Colonic mucosa (tissue), 4 donors: ENCODE results near the gene SNORC. TPM values are rescaled to one million over a fixed set of nuclear protein-coding genes. Genes with fewer than 3 reads are reported as not detected.

Experiments
- DNase-seq: peaks from one replicate; pipeline ENCODE4 v3.0.0-alpha.2; 2020
- H3K27ac ChIP-seq: fragments of 200-600 bp; one replicate; pipeline ENCODE4 v1.8.0; 2021
- H3K27me3 ChIP-seq: fragments of 200-600 bp; one replicate; pipeline ENCODE4 v1.8.0; 2021
- H3K36me3 ChIP-seq: fragments of 200-600 bp; one replicate; pipeline ENCODE4 v1.8.0; 2021
- H3K4me1 ChIP-seq: fragments of 200-600 bp; one replicate; pipeline ENCODE4 v1.8.0; 2021; ENCODE audit warnings: mild to moderate bottlenecking
- H3K4me3 ChIP-seq: fragments of 200-600 bp; one replicate; pipeline ENCODE4 v1.8.0; 2021
- H3K9ac ChIP-seq, 2 donors: one replicate each; pipeline ENCODE4 v1.7.0; 2013; ENCODE audit warnings: control low read depth in 2 of 2, low read depth in 2 of 2, low read length in 2 of 2
- H3K9me3 ChIP-seq: fragments of 200-600 bp; one replicate; pipeline ENCODE4 v1.8.0; 2021
- intact Hi-C: fragments of 100-400 bp; cut with DNase I; formaldehyde crosslinking; loops from one replicate; pipeline ENCODE4 v1.14.1; 2022
- total RNA-seq, 2 donors: library from RNA; stranded (reverse); fragmentation: NEBNext Ultra II Directional in 1 of 2; extraction: Animal tissue kit (Norgen Biotek cat#: 25700) in 1 of 2; gene quantifications; one replicate each; pipeline ENCODE4 v1.2.1, GENCODE V29; 2021
- TF ChIP-seq, protein P1 (sequence below): fragments of 200-600 bp; IDR thresholded peaks from one replicate; pipeline ENCODE4 v1.8.0; 2022; ENCODE audit warnings: antibody characterized with exemption, mild to moderate bottlenecking
- donor health status: healthy.
- donor health status: DM: no; HTN: no; CAD: no.
- donor health status: DM: no; HTN: no; CAD: no.

SNORC gene
- total RNA-seq, 2 donors from 2014 or later: 39.6 to 67.5 TPM

DNA sequence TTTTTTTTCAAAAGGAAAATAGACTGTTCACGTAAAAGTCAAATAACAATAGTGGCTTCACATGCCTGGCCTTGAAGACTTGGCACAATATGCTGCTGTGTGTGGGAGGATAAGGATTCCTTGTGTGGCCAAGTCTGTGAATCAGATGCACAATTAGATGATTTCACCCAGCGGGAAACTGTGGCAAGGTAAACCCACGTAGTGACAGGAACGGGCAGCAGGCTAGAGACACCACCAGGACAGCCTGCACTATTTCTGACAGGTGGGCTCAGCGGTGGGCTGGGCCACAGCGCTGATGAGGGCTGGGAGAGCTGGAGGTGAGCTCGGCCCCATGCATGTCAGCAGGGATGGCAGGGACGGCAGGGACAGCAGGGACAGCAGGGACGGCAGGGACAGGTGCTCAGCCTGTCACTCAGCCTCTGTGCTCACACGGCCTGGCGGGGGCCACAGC is 21.6 kb downstream of the SNORC start:
- no peak for DNase-seq
- no peak overlapping the region for H3K27ac ChIP-seq

DNA sequence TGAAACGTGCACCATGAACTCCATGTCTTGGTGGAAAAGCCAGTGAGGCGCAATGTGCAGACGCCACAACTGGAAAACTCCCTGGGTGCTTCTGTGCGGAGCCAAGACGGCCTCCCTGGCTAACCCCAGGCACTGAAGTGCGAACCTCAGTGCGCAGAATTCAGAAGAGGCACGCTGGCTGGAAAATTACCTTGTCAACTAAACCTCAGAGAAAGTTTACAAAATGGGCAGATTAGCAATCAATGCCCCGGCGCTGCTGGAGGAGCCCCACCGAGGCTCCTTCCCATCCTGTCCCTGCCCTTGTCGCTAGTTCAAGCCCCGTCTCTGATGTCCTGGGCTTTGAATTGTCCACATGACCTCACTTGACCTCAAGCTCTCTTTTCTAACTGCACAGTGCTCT is 22.2 kb downstream of the SNORC start:
- Histone ChIP-seq H3K27me3 (no peaks in the 10 kb centered on the region), H3K36me3 (no peaks in the 10 kb centered on the region), H3K27ac (no peak overlapping the region), H3K4me3 (no peak overlapping the region), H3K9me3 (no peaks in the 10 kb centered on the region), H3K4me1 (no peaks in the 10 kb centered on the region), H3K9ac (no peak overlapping the region)
- DNase-seq: no peak
- TF ChIP-seq, protein P1, sequence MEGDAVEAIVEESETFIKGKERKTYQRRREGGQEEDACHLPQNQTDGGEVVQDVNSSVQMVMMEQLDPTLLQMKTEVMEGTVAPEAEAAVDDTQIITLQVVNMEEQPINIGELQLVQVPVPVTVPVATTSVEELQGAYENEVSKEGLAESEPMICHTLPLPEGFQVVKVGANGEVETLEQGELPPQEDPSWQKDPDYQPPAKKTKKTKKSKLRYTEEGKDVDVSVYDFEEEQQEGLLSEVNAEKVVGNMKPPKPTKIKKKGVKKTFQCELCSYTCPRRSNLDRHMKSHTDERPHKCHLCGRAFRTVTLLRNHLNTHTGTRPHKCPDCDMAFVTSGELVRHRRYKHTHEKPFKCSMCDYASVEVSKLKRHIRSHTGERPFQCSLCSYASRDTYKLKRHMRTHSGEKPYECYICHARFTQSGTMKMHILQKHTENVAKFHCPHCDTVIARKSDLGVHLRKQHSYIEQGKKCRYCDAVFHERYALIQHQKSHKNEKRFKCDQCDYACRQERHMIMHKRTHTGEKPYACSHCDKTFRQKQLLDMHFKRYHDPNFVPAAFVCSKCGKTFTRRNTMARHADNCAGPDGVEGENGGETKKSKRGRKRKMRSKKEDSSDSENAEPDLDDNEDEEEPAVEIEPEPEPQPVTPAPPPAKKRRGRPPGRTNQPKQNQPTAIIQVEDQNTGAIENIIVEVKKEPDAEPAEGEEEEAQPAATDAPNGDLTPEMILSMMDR: no peak
- intact Hi-C loops: no loop called here

More for the DNA sequence above, 21.6 kb downstream of the SNORC start:
- no peak overlapping the region for H3K9ac ChIP-seq
- TF ChIP-seq, protein P1: no peak
- no peaks in the 10 kb centered on the region for H3K36me3 ChIP-seq
- no peaks in the 10 kb centered on the region for H3K4me1 ChIP-seq
- H3K4me3 ChIP-seq: no peak overlapping the region
- H3K27me3 ChIP-seq: no peaks in the 10 kb centered on the region
- intact Hi-C loops: no loop called here
- no peaks in the 10 kb centered on the region for H3K9me3 ChIP-seq

DNA sequence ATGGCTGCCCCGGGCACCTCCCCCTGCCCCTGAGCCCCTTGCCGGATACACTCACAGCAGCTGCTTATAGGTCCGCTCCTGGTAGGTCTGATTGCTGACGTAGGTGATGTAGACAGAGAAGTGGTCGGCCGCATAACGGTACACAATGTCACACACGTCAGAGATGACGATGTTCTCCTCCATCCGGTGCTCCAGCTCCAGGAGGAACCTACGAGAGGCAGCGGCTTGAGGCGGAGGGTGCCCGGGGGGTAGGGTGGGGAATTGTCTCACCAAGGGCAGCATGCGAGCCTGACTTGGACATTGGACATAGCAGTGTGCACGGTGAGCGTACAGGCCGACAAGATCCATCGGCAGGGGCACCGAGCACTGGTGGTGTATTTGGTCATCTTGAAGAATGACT is 22.8 kb downstream of the SNORC start:
- TF ChIP-seq, protein P1: no peak
- H3K9me3 ChIP-seq: no peaks in the 10 kb centered on the region
- no peaks in the 10 kb centered on the region for H3K4me1 ChIP-seq
- no peaks in the 10 kb centered on the region for H3K27me3 ChIP-seq
- H3K4me3 ChIP-seq: no peak overlapping the region
- intact Hi-C loops: no loop called here
- no peak for DNase-seq
- no peaks in the 10 kb centered on the region for H3K36me3 ChIP-seq
- no peak overlapping the region for H3K27ac ChIP-seq
- H3K9ac ChIP-seq: no peak overlapping the region

DNA sequence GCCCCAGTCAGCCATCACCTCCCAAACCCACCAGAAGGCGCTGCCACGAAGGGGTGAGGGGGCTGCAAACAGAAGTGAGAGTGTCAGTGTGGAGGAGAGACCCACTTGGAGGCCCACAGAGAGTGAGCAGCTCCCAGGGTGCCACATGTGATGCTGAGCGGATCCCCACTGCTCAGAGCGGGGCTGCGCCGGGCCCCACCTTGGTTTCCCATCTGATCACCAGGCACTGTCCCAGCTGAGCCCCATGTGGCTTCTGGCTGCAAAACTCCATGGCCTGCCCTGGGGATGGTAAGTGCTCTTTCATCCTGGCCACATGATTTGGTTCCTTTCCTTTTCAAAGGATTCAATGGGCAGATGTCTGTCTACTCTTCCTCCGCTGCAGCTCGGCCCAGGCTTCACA is 23.8 kb downstream of the SNORC start:
- Histone ChIP-seq H3K4me3 (no peak overlapping the region), H3K27ac (no peak overlapping the region), H3K4me1 (no peaks in the 10 kb centered on the region), H3K36me3 (no peaks in the 10 kb centered on the region), H3K27me3 (no peaks in the 10 kb centered on the region), H3K9ac (no peak overlapping the region), H3K9me3 (no peaks in the 10 kb centered on the region)
- intact Hi-C loops: no loop called here
- TF ChIP-seq, protein P1: no peak
- no peak for DNase-seq

DNA sequence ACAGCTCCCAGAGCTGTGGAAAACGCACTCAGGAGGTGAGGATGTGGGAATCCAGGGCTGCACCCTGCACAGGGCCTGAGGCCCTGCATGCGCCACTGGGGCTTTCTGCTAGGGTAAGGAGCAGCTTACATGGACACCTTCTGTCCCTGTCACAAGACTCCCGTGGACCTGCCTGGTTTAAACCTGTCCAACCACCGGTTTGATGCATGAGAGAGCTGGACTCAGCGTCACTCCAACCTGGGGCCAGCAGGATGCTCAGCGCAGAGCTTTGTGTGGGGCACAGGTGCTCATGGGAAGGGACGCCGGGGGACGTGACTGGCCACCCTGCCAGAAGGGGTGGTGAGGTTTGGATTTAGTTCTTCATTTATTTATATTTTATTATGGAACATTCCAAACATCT is 24.2 kb downstream of the SNORC start:
- TF ChIP-seq, protein P1: no peak
- Histone ChIP-seq H3K4me1 (no peaks in the 10 kb centered on the region), H3K27me3 (no peaks in the 10 kb centered on the region), H3K9ac (no peak overlapping the region), H3K4me3 (no peak overlapping the region), H3K27ac (no peak overlapping the region), H3K9me3 (no peaks in the 10 kb centered on the region), H3K36me3 (no peaks in the 10 kb centered on the region)
- intact Hi-C loops: no loop called here
- DNase-seq: no peak

DNA sequence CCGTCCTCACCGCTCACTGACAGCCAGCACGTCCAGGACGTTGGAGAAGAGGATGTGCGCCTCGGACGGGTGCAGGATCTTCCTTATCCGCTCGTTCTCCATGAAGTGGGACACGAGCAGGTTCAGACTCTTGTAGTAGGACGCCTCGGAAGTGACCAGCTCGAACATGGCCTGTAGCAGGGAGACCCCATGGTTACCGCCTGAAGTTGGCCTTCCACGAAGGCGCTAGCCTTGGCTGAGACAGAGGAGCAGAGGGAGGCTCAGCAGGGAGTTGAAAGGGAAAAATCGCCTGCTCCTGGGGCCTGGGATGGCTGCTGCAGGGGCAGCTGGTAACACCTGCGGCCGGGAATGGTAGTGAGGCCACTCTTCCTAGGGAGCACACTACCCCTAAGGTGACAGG is 24.7 kb downstream of the SNORC start:
- no peak for DNase-seq
- Histone ChIP-seq H3K9me3 (no peaks in the 10 kb centered on the region), H3K4me1 (no peaks in the 10 kb centered on the region), H3K9ac (no peak overlapping the region), H3K27me3 (no peaks in the 10 kb centered on the region), H3K4me3 (no peak overlapping the region), H3K27ac (no peak overlapping the region), H3K36me3 (no peaks in the 10 kb centered on the region)
- TF ChIP-seq, protein P1: no peak
- intact Hi-C loops: no loop called here
